Heart left ventricle (tissue), 13 donors: Measurements from ENCODE around the gene VIL1.

Experiments
- CTCF ChIP-seq, 12 donors: fragments of 200-600 bp; sonication (generic) in 4 of 12; IDR thresholded peaks; one replicate each; pipeline versions ENCODE4 v1.5.0 to v1.8.0; 2018 to 2022; ENCODE audit warnings: antibody characterized with exemption in 12 of 12, mild to moderate bottlenecking in 5 of 12
- POLR2A ChIP-seq, 2 donors: fragments of 450-650 bp; IDR thresholded peaks; one replicate each; pipeline ENCODE4 v1.6.1; 2017; ENCODE audit warnings: antibody characterized with exemption in 2 of 2, mild to moderate bottlenecking in 2 of 2, moderate library complexity in 2 of 2
- donor health status: ischemic (EF 13 %, LVEDD 7.1; RV severe dilation, severe dysfunction).
- donor health status: DM: no; HTN: yes; CAD: no.
- donor health status: DM: no; HTN: no; CAD: no.
- donor health status: ischemic (EF 25% LVEDD 6.9; RV normal size, moderate dysfunction).
- donor health status: ischemic (EF 25% LVEDD 5.7; RV mildly dilated, moderate dysfunction).
- donor health status: ischemic (EF 35%, LVEDD 5.7; RV mildly dilated, moderate dysfunction).
- donor health status: nonischemic (EF 11% LVEDD 7.7; RV severe dilation, severe dysfunction).
- donor health status: DM: yes; HTN: yes; CAD: no.
- donor health status: PGD.
- donor health status: ischemic (EF 29% LVEDD 5.4; RV normal size, mild dysfunction).
- donor health status: nonischemic (EF 23%, LVEDD 6.1; RV moderate dilation, normal function).

DNA sequence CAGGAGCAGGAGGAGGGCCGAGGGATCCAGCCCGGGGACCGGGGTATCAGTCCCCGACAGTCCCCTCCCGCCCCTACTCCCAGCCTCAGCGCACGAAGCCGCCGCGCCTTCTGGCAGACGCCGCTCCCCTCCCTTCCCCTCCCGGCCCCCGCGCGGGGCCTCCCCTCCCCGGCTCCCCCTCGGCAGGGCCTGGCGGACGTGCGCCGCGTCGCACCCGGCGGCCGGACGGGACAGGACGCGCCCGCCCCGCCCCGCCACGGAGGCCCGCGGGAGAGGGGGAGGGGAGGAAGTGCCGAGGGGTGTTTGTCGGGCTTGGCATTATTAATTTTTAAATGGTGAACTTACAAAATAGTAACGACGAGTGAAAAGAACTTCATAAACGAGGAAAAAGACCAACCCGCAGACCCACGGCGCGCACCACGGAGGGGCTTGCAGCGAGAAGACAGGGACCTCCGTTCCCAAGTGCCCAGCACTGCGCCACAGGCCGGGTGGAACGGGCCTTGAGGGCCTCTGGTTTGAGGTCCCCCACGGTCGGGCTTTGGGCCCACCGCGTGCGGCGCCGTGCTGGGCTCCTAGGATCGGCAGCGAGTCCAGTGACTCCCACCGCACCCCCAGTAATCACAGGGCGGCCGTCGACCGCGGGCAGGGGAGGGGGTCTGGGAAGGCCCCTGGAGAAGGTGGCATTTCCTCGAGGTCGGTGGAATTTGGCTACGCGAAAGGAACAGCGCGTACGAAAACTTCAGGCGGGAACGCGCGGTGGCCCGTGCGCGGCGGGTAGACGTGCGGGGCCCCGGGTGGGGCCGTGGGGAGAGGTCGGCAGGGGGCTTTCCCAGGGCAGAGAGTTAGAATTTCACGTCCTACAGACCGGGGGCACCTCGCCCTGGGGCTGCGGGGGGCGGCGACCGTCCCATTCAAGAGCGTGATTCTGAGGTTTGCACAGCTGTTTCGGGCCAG is 20.2 kb upstream of the VIL1 start:
- TF ChIP-seq CTCF (IDR thresholded peaks at IDR 0.05): no peak
- no peak for TF ChIP-seq POLR2A (IDR thresholded peaks at IDR 0.05)
